NT2/D1 (cell line): ENCODE data around the gene ZNF576.

Experiments used
- SUZ12 ChIP-seq: IDR thresholded peaks from 2 replicates; pipeline ENCODE4 v1.6.1; 2011; ENCODE audit not compliant: insufficient read length, insufficient read depth; ENCODE audit errors: extremely low read depth
- YY1 ChIP-seq: IDR thresholded peaks from 2 replicates; pipeline ENCODE4 v1.6.1; 2011; ENCODE audit not compliant: insufficient read length, insufficient read depth
- ZNF274 ChIP-seq: IDR thresholded peaks from 2 replicates; pipeline ENCODE4 v1.6.1; 2011; ENCODE audit warnings: mild to moderate bottlenecking, low read depth, low read length

DNA sequence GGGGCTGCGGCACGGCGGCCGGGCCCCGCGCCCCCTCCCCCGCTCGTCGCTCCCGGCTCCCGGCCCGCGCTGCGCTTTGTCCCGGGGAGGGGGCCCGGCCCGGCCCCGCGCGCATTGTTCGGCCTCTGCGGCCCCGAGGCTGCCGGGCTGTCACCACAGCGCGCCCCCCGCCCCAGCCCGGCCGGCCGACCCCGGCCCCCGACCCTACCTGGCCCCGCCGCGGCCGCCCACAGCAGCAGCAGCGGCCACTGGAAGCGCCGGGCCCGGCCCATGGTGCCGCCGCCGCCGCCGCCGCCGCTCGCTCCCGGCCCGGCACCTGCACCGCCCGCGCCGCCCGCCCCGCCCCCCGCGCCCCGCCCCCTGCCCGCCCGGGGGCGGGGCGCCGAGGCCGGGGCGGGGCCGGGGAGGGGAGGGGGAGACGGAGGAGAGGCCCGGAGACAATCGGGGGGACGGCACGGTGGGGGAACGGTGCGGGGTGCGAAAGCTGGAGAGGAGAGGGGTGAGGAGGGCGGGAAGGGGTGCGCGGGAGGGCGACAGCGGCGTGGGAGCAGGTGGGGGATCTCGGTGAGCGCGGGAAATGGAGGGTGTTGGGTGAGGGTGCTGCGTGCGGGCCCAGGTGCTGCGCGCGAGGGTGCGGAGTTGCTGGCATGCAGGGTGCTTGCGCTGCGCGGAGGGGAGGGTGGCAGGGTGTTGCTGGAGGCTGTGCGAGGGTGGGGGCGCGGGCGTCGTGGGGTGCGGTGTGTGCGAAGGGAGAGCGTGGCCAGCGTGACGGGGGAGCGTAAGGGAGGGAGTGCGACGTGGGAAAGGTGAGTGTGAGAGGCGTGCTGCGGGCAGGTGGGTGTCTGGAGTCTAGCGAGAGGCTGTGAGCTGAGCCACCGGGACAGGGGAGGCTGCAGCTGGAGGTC, 43.4 kb downstream of the ZNF576 start, which contains the start of gene CADM4:
- TF ChIP-seq ZNF274 (no peak), YY1 (no peak), SUZ12 (no peak)
